ENCODE measurements around the gene THAP3. TPM values are rescaled to one million over a fixed set of nuclear protein-coding genes. Genes with fewer than 3 reads are reported as not detected.

THAP3 gene
- total RNA-seq, 1 experiment from 2014 or later = 11.5 TPM

DNA sequence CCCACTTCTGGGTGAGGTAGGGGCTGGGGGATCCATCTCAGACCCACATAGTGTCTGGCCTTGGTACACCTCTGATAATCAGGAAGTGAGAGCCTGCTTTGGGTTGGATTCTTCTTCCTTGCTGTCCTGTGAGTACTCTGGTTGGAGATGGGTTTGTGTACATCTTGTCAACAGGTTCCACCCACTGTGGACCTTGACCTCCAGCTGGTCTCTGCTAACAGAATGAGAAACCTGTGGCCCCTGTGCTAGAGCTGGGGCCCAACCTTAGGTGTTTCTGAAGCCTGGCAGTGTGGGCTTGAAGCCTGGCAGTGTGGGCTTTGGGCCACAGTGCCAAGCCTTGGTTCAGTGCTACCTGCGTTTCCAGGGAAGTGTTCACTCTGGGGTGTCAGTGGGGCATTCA lies 42.3 kb upstream of the THAP3 start:
- no TSS peak for BruUV-seq (replicated peaks)
- intact Hi-C loops (cut with micrococcal nuclease; ENCODE audit: unreplicated experiment) = no loop called here
- no peak for DNase-seq
- H3K4me3 Mint-ChIP-seq (ENCODE audit: low read depth, unreplicated experiment) = no peak overlapping the region
- CTCF ChIA-PET = no interaction called here
- H3K27ac Mint-ChIP-seq (ENCODE audit: unreplicated experiment) = no peak overlapping the region
- H3K36me3 Mint-ChIP-seq (ENCODE audit: insufficient read depth, unreplicated experiment) = peaks cover 39% of the 10 kb centered on the region
- peaks cover 9% of the 10 kb centered on the region for H3K4me1 Mint-ChIP-seq (ENCODE audit: low read depth, unreplicated experiment)
- H3K27me3 Mint-ChIP-seq (ENCODE audit: unreplicated experiment) = no peaks in the 10 kb centered on the region
- TF ChIP-seq, protein P1, sequence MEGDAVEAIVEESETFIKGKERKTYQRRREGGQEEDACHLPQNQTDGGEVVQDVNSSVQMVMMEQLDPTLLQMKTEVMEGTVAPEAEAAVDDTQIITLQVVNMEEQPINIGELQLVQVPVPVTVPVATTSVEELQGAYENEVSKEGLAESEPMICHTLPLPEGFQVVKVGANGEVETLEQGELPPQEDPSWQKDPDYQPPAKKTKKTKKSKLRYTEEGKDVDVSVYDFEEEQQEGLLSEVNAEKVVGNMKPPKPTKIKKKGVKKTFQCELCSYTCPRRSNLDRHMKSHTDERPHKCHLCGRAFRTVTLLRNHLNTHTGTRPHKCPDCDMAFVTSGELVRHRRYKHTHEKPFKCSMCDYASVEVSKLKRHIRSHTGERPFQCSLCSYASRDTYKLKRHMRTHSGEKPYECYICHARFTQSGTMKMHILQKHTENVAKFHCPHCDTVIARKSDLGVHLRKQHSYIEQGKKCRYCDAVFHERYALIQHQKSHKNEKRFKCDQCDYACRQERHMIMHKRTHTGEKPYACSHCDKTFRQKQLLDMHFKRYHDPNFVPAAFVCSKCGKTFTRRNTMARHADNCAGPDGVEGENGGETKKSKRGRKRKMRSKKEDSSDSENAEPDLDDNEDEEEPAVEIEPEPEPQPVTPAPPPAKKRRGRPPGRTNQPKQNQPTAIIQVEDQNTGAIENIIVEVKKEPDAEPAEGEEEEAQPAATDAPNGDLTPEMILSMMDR (IDR thresholded peaks at IDR 0.05; ENCODE audit: unreplicated experiment) = no peak
- no peaks in the 10 kb centered on the region for H3K9me3 Mint-ChIP-seq (ENCODE audit: low read depth, unreplicated experiment)

DNA sequence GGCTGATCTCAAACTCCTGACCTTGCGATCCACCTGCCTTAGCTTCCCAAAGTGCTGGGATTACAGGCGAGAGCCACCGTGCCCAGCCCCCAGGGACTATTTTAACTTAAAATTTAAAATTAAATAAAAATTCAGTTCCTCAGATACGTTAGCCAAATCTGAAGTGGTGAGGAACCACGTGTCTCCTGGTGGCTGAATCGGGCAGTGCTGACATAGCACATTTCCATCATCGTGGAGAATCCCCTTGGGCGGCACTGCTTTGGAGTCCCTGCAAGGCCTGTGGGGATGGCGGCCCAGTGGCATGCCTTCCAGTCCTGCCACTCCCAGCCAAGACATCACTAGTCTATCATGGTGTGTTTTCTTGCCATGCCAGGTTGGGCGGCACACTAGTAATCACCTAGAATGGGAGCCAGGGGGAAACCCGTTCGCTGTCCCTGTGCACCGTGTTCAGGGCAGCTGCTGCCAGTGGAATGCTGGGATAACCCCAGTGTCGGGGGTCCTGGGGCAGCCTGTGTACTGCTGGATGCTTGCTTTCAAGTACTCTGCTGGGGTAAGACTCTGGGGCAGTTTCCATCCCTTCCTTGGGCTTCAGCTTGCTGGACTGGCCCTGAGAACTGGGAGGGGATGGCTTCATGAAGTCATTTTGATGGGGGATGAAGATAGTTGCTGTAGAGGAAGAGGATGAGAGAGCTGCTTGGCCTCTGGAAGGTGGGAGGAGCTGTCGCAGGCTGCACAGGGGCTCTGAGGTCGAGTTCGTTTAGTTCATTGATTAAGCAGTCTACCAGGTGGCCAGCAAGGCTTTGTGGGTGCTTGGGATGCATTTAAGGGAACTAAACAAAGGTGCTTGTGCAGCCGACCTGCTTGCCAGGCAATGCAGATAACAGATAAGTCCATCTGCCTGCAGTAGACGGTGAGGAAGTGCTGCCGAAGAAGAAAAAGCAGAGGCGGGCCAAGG lies 40.3 kb upstream of the THAP3 start:
- H3K4me3 Mint-ChIP-seq (ENCODE audit: low read depth, unreplicated experiment) = no peak overlapping the region
- CTCF ChIA-PET = interaction anchor here (0.7 kb wide), 1 partner anchor 16 kb away, joined by 3 read pairs; no protein-coding TSS in a partner anchor
- no peak for DNase-seq

DNA sequence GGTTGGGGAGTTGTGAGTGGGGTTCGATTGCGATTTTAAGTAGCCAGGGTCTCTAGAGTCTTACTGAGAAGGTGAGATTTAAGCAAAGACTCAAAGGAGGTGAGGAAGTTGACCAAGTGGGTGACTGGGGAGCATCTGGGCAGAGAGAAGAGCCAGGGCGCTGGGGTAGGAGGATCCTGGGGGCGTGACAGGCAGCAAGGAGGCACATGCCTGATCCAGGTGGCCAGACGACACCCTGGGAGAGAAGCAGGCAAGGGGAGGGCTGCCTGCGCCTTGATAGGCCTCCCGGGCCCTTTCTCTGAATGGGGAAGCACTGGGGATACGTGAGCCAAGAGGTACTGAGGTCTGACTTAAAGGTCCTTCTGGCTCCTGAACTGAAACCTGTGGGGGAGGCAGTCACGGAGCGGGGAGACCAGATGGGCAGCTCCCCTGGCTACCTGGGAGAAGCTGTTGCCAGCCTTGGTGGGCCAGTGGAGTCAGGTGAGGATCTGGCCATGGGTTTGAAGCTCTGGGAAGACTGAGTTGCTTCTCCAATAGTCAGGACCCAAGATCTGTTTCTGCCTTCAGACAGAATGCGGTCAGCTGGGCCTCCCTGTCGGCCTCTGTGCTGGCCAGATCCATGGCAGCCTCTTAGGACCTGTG lies 39.5 kb upstream of the THAP3 start:
- H3K27me3 Mint-ChIP-seq (ENCODE audit: unreplicated experiment) = no peaks in the 10 kb centered on the region
- TF ChIP-seq, protein P1 (IDR thresholded peaks at IDR 0.05; ENCODE audit: unreplicated experiment) = no peak
- intact Hi-C loops (cut with micrococcal nuclease; ENCODE audit: unreplicated experiment) = no loop called here
- H3K36me3 Mint-ChIP-seq (ENCODE audit: insufficient read depth, unreplicated experiment) = peaks cover 29% of the 10 kb centered on the region
- CTCF ChIA-PET = no interaction called here
- no peak overlapping the region for H3K4me3 Mint-ChIP-seq (ENCODE audit: low read depth, unreplicated experiment)
- DNase-seq = no peak
- H3K4me1 Mint-ChIP-seq (ENCODE audit: low read depth, unreplicated experiment) = no peaks in the 10 kb centered on the region
- H3K27ac Mint-ChIP-seq (ENCODE audit: unreplicated experiment) = no peak overlapping the region
- BruUV-seq (replicated peaks) = no TSS peak
- H3K9me3 Mint-ChIP-seq (ENCODE audit: low read depth, unreplicated experiment) = no peaks in the 10 kb centered on the region

More for the DNA sequence above, 40.3 kb upstream of the THAP3 start:
- H3K36me3 Mint-ChIP-seq (ENCODE audit: insufficient read depth, unreplicated experiment) = peaks cover 37% of the 10 kb centered on the region
- H3K27ac Mint-ChIP-seq (ENCODE audit: unreplicated experiment) = no peak overlapping the region
- H3K4me1 Mint-ChIP-seq (ENCODE audit: low read depth, unreplicated experiment) = peaks cover 2% of the 10 kb centered on the region
- BruUV-seq (replicated peaks) = no TSS peak
- no peaks in the 10 kb centered on the region for H3K9me3 Mint-ChIP-seq (ENCODE audit: low read depth, unreplicated experiment)
- TF ChIP-seq, protein P1 (IDR thresholded peaks at IDR 0.05; ENCODE audit: unreplicated experiment) = peak; percentile 27
- H3K27me3 Mint-ChIP-seq (ENCODE audit: unreplicated experiment) = no peaks in the 10 kb centered on the region
- intact Hi-C loops (cut with micrococcal nuclease; ENCODE audit: unreplicated experiment) = no loop called here

DNA sequence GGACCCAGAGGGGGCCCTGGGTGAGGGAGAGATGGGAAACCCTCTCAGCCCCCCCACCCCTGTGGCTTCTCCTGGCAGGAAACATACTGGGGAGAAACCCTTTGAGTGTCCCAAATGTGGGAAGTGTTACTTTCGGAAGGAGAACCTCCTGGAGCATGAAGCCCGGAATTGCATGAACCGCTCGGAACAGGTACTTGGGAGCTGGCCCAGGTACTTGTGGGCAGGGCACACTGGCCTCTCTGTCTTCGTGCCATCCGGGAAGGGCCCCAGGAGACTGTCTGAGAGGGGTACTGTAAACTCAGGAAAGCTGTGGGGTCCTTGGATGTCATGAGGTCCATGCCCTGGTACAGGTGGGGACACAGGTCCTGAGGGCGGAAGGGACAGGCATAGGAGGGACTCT lies 38.8 kb upstream of the THAP3 start:
- CTCF ChIA-PET = no interaction called here
- Mint-ChIP-seq H3K36me3 (ENCODE audit: insufficient read depth, unreplicated experiment) (peaks cover 23% of the 10 kb centered on the region), H3K4me1 (ENCODE audit: low read depth, unreplicated experiment) (no peaks in the 10 kb centered on the region), H3K9me3 (ENCODE audit: low read depth, unreplicated experiment) (no peaks in the 10 kb centered on the region), H3K27me3 (ENCODE audit: unreplicated experiment) (no peaks in the 10 kb centered on the region), H3K27ac (ENCODE audit: unreplicated experiment) (no peak overlapping the region), H3K4me3 (ENCODE audit: low read depth, unreplicated experiment) (no peak overlapping the region)
- intact Hi-C loops (cut with micrococcal nuclease; ENCODE audit: unreplicated experiment) = no loop called here
- no TSS peak for BruUV-seq (replicated peaks)
- TF ChIP-seq, protein P1 (IDR thresholded peaks at IDR 0.05; ENCODE audit: unreplicated experiment) = no peak
- no peak for DNase-seq

Data from Calu3 (cell line).